ENCODE data around the gene MBD5.

The MBD5 gene

DNA sequence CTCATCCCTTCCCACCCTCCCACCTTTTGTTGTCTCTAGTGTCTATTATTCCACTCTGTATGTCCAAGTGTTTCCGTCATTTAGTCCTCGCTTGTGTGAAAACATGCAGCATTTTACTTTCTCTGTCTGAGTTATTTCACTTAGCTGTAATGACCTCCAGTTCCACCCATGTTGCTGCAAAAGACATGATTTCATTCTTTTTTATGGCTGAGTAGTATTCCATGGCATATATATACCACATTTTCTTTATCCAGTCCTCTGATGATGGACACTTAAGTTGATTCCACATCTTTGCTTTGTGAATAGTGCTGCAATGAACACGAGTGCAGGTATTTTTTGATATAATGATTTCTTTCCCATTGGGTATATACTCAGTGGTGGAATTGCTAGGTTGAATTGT lies 296.7 kb downstream of the MBD5 start:
- no peak for DNase-seq

DNA sequence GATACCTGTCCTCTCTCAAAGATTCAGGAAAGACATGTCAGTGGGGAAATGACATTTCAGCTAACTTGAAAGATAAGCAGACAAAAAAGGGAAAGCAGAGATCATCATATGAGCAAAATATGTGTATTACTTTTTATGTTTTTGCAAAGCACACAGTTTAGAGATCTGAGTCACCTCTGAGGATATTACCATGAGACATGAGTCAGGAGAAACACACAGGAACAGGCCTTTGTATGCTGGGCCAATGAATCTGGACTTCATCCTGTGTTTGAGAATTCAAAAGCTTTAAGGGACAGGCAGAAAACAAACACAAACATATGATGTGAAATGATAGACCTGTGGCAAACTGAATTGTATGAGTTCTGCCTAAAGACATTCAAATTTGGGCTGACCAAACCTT lies 317.6 kb downstream of the MBD5 start:
- no peak for DNase-seq

DNA sequence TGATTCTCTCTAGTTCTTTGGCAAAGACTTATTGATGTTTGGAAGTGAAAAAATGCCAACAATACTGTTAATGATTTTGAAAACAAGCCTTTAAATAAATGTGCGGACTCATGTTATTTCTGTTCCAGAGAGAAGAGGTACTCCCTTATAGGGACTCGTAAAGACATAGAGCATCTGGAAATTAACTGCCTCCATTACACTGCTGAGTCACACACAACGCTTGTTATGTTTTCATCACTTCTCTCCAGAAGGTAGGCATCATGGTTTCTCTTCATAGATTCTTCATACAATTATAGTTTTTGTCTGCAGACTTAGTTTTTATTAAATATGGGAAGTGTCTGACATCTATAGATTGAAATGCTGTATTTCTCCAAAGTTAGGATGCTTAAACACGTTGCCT lies 321.2 kb downstream of the MBD5 start:
- DNase-seq: no peak

DNA sequence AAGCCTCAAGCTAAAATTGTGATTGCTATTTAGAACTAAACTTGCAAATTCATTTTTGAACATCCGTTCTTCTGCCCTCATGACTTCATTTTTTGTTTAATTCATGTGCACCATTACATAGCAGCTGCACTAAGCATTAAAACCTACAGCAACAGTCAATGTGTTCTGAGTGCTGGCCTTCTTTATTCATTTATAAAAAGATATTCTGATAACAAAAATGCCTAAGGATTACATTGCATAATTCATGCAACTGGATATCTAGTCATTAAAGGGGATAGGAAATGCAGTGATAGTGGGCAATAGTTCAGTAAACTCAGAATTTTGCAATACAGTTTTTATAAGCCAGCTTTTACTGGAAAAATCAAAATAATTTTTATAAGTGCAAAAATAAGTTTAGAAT lies 329.3 kb downstream of the MBD5 start:
- no peak for DNase-seq

DNA sequence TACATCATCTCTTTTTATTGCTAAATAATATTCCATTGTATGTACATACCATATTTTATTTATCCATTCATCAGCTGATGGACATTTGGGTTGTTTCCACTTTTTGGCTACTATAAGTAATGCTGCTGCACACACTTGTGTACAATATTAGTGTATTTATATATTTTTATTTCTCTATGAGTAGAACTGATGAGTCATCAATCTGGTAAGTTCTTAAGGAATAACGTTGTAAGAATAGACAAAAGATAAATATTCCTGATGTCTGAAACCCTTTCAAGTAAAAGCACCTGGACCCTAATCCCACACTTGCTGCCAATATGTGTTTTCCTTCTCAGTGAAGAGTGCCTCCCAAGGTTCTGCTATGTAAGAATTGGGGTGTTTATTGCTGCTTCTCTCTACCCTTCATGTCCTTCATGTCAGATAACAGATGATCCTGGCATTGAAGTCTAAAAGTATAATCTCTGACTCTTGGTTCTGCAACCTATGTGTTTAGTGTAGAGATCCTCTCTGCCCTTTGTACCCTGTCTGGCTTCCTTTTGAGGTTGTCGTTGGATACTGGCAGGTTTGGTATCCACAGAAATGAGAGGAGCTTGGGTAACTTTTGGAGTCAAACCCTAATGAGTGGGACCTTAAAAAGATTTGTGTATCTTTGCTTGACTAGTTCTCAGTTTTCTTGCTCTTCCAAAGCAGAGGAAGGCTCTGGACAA lies 330.7 kb downstream of the MBD5 start:
- DNase-seq: no peak

DNA sequence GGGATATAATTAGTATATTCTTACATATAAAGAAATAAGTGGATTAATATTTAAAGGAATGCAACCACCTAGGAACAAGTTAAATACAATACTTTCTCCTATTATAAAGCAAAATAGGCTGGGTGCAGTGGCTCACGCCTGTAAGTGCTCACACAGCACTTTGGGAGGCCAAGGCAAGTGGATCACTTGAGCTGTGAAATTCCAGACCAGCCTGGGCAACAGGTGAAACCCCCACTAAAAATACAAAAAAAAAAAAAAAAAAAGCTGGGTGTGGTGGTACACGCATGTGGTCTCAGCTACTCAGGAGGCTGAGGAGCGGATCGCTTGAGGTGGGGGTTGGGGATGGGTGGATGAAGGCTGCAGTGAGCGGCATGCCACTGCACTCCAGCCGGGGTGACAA lies 337.5 kb downstream of the MBD5 start:
- no peak for DNase-seq

DNA sequence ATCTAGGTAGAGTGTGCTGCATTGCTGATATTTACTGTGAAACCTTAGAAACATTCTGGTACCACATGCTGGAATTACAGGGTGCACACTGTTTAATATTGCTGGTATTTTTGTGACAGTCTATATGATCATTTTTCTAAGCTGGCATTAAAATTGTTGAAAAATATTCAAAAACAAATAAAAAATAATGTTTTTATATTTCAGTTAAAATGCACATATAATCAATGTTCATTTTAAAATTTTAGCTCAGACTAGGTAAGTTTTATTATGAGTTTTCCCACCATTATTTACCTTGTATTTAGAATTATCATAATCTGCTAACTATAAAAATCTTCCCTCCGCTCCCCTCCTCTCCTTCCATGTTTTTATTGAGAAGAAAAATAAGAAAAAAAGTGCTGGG lies 339.8 kb downstream of the MBD5 start:
- DNase-seq: no peak

DNA sequence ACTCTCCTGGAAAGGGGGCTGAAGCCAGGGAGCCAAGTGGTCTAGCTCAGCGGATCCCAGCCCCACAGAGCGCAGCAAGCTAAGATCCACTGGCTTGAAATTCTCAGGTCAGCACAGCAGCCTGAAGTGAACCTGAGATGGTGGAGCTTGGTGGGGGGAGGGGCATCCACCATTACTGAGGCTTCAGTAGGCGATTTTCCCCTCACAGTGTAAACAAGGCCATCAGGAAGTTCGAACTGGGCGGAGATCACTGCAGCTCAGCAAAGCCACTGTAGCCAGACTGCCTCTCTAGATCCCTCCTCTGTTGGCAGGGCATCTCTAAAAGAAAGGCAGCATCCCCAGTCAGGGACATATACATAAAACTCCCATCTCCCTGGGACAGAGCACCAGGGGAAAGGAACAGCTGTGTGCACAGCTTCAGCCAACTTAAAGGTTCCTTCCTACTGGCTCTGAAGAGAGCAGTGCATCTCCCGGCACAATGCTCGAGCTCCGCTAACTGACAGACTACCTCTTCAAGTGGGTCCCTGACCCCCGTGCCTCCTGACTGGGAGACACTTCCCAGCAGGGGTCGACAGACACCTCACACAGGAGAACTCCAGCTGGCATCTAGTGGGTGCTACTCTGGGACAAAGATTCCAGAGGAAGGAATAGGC lies 341.4 kb downstream of the MBD5 start:
- peak; percentile 35 for DNase-seq

DNA sequence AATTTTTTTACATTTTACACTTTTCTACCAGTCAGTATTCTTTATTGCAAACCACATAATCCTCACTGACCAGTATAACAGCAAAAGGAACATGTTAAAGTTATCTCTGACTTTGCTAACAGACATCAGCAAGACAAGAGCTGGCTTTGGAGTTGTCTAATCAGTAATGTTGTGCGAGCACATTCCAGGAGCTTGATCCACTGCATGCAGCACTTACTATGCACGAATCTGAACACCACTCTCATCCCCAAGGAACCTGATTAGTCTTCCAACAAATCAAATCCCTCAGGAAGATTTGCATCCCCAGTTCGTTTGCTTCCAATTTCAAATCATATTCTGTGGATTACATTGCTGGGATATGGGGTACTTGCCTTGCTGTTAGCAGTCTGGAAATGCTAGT lies 354.3 kb downstream of the MBD5 start:
- DNase-seq: no peak

DNA sequence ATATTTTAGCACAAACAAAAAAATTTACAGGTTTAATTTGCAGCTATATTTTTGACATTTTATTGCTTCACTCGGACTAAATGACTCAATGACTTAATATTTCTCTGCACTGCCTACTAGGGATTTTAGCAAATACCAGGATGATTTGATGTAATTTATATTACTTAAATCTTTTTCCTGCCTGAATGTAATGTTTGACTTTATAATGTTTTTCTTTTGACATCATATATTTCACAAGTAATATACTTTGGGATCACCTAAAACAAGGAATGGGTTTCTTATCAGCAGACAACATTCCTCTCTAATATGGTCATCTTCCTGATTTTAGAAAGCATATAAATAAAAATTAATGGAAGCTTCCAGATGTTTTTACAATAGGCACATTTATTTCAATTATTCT lies 370.4 kb downstream of the MBD5 start:
- DNase-seq: no peak

DNA sequence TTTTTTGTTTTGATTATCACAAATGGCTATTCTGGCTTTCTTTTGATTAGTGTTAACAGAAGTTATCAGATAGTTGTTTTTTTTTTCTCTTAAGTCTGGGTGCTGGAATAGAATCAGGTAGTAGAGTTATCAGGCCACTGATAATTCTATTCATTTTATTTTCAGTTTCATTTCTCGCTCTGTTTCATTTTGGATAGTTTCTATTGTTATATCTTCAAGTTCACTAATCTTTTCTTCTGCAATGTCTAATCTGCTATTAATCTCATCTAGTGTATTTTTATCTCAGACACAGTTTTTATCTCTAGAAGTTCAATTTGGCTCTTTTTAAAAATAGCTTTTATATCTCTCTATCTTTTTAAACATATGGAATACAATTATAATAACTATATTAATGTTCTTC lies 381.9 kb downstream of the MBD5 start:
- DNase-seq: no peak

DNA sequence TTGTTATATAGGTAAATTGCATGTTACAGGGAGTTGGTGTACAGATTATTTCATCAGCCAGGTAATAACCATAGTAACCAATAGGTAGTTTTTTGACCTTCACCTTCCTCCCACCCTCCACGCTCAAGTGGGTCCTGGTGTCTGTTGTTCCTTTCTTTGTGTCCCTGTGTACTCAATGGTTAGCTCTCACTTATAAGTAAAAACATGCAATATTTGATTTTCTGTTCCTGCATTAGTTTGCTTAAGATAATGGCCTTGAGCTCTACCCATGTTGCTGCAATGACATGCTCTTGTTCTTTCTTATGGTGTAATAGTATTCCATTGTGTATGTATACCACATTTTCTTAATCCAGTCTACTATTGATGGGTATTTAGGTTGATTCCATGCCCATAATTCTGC lies 390.0 kb downstream of the MBD5 start:
- no peak for DNase-seq

DNA sequence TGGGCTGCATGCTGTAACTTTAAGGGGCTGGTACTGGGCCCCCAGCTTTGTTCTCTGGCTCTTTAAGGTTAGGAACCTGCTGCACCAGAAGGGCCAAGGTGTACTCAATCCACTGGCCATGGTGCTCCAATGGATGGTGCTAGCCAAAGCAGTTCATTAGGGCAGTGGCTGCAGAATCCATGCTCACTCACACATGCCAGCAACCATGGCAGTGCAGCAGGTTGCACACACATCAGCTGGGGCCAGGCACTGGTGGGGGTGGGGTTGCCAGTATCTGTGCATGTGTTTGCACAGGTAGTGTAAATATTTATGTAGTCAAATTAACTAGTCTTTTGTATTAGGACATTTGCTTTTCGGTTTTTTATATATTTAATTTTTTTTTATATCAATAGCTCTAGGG lies 395.4 kb downstream of the MBD5 start:
- no peak for DNase-seq

DNA sequence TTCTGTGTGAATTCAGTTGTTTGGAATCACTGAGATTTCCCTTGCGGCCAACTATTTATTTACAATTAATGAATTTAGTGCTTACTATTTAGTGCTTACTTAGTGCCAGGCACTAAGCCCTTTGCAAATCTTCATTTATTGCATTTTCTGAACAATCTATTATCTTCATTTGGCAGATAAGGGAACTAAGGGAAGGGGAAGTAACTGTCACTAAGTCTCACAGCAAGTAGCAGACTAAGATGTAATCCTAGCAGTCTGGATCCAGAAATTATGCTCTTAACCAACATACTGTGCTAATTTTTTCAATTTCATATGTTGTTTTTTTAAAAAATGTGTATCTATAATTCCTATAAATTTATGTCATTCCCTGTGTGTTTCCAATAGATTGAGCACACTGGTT lies 409.2 kb downstream of the MBD5 start:
- DNase-seq: no peak

DNA sequence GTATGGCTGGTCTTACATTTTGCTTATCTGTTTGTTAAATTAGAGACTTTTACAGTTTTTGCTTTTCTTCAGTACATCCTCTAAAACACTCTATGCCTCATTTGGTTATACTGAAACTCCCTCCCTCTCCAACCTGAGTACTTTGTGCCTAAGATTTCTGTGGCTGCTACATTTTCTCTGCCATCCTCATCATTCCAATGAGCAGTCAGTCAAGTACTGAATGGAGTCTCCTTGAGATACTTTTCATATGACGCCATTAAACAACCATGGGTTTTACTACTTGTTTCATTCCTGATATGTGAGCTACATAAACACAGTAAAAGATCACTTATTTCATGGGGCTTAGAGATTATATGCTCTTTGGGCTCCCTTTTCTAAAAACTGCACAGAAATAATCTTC lies 427.0 kb downstream of the MBD5 start:
- no peak for DNase-seq

DNA sequence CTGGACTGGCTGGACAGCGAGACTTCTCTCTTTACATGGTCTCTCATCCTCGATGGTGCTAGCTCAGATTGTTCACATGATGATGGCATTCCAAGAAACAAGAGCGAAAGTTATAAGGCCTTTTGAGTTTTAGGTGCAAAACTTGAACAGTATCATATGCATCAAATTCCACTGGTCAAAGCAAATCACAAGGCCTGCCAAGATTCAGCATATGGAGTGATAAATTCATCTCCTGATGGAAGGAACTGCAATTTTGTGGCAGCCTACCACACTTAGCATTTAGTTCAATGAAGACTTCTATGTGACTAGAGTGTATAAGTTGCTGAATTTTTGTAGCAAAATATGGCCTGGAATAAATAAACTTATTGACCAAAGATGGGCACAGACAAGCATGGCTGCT lies 429.6 kb downstream of the MBD5 start:
- DNase-seq: no peak

DNA sequence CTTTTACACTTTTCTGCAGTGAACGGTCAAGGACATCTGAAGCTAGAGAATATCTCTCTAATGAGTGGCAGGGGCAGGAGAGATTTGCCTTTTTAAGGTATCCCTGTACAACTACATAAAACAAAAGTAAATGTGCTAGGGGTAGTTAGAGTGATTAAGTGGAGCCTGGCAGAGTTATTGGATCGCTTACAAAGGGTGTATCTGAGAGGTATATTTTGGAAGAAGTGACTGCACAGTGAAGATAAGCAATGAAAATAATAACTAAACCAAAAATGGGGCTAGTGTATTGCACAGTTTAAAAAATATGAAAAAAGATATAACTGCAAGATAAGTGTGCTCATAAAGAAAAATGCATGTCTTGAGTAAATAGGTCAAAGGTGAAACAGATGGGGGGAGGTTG lies 430.2 kb downstream of the MBD5 start:
- DNase-seq: no peak

DNA sequence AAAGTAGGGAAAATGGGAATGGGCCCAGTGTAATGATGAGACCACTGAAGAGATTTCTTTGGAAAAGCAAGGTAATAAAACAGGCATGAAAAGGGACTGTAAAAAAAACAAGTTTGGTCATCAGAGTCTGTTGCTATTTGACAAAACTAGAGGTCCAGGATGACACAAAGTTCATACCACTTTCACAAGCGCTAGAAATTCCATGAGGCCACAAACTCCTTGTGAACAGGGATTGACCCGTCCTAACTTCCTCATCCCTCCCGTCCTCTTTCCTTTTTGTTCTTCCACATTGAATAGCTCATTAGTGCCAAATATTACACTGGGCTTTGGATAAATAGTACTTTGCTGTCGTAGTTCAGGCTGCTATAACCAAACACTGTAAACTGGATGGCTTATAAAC lies 434.9 kb downstream of the MBD5 start:
- DNase-seq: no peak

DNA sequence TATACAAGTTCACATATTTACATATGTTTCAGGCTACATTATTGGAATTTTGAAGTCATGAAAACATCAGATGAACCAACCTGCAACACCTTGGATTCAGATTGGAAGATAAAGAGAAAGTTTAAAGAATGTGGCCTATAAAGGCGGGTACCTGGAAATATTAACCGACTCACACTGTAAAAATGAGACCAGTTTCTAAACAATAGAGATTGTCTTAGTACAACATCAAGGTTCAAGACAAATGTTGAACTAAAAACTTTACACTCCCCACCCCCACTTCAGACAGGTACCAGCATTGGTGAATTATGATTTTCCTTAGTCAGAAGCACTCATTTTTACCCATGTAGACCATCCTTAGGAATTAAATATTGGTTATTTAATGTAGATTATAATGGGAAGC lies 437.3 kb downstream of the MBD5 start:
- DNase-seq: no peak

DNA sequence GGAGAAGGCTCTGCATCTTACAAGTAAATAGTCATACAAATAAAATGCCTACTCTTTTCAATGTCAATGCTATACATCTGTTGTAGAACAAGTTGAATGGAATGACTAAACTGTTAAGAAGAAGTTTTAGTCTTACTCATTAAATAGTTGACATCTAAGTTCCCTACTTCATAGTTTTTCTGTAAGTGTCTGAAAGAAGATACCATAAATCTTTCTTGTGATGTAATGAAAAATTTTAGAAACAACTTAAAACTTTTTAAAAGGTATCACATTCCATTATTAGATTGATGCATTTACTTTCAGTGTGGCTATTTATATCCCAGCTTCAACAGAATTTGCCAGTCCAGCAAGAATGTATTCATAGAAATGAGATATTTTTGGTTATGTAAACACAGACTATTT lies 438.5 kb downstream of the MBD5 start:
- DNase-seq: no peak

DNA sequence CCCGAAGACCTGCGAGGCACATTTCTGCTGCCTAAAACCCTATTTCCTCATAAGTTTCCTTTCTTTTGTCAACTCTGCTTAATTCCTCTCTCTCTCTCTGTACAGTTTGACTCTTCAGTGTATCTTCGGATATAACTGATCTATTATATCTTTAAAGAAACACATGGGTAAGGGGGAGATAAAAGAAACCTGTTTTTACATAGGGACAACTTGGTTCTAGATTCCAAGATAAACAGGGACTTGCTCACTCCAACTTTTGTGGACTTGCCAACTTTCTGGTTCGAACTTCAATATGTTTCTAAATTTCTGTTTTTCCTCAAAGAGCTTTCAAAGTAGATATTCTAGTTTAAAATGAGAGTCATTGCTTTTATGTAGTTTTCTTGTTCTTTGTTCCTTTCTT lies 441.0 kb downstream of the MBD5 start:
- no peak for DNase-seq

DNA sequence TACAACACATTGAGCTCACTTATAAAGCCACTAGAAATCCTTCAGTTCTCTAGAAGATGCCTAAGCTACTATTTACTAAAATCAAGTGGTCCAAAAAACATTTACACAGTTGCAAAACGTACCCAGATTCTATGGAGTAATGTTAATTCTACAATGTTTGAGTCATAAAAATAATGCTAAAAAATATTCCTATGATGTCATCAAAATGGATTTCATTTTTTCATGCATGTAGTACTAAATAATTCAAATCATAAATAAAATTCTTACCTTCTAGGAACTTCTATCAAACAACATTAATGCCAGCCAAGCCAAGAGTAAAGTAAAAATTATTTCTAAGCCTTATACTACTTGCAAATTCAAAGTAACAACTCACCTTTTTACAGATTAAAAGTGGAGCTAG lies 454.7 kb downstream of the MBD5 start:
- DNase-seq: no peak

DNA sequence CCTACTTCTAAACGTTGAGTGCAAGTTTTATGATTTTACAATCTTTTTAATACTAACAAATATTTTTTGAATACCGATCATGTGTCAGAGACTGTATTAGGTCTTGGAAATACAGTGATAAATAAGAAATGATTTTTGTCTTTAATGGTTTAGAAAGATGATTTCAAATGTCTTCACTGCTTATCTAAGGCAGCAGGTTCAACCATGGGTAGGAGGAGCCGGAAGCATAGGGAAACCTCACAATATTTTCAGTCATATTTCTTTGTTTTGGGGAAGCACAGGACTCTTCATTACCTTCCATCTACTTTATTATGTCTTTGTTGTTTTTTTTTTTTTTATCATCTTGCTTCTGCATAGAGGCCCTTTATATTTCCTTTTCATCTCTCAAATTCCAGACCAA lies 458.5 kb downstream of the MBD5 start:
- no peak for DNase-seq

DNA sequence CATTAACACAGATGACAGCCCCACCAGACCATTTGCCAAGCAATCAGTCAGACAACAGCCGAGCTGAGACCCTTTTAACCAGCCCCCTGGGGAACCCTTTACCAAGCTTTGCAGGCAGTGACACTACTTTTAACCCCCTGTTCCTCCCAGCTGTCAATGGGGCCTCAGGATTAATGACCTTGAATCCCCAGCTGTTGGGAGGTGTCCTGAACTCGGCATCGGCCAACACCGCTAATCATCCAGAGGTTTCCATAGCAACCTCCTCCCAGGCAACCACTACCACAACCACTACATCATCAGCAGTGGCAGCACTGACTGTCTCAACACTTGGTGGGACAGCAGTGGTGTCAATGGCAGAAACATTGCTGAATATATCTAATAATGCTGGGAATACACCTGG lies 462.8 kb downstream of the MBD5 start:
- no peak for DNase-seq

DNA sequence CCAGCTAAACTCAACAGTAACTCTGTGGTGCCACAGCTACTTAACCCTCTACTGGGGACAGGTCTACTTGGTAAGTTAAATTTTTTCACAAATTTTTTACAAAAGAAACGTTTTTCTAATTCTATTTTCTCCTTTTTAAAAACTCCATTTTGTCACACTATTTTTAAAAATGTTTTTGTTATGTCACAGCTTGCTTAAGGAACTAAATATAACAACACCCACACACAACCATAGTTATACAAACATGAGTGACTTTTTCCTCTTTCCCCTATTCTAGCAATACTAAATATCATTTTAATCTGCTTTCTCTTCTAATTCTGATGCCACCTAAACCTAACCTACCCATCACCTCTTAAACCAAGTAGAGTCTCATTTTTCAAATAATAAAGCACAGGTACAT lies 463.2 kb downstream of the MBD5 start:
- DNase-seq: no peak
